ENCODE results near the gene LGALS1. TPM values are rescaled to one million over a fixed set of nuclear protein-coding genes. Genes with fewer than 3 reads are reported as not detected.
"Not testable (repeated sequence)": the region's sequence is repeated elsewhere in the genome, so short reads cannot be mapped to it uniquely, and the experiment has no call there.

LGALS1 gene
- total RNA-seq, 1 donor from 2014 or later = 892 TPM

- no peak overlapping the region for H3K27ac Mint-ChIP-seq
- DNase-seq (ENCODE audit: low spot score) = no peak
- no peaks in the 10 kb centered on the region for H3K27me3 Mint-ChIP-seq (ENCODE audit: low read depth)
- no peak overlapping the region for H3K4me3 Mint-ChIP-seq (ENCODE audit: low read depth)
- peaks cover 2% of the 10 kb centered on the region for H3K36me3 Mint-ChIP-seq (ENCODE audit: low read depth)
- H3K9me3 Mint-ChIP-seq = no peaks in the 10 kb centered on the region
- intact Hi-C loops (cut with micrococcal nuclease) = no loop called here
- H3K4me1 Mint-ChIP-seq (ENCODE audit: low read depth) = no peaks in the 10 kb centered on the region
These were observed 34.0 kb downstream of the LGALS1 start for GRCh38 chr22:37709445-37709765.

- intact Hi-C loops (cut with micrococcal nuclease) = no loop called here
- no peaks in the 10 kb centered on the region for H3K4me1 Mint-ChIP-seq (ENCODE audit: low read depth)
- no peaks in the 10 kb centered on the region for H3K36me3 Mint-ChIP-seq (ENCODE audit: low read depth)
- no peaks in the 10 kb centered on the region for H3K27me3 Mint-ChIP-seq (ENCODE audit: low read depth)
- H3K4me3 Mint-ChIP-seq (ENCODE audit: low read depth) = no peak overlapping the region
- H3K27ac Mint-ChIP-seq = no peak overlapping the region
- DNase-seq (ENCODE audit: low spot score) = no peak
- H3K9me3 Mint-ChIP-seq = no peaks in the 10 kb centered on the region
These were observed 35.2 kb downstream of the LGALS1 start for GRCh38 chr22:37710675-37711074.

DNA sequence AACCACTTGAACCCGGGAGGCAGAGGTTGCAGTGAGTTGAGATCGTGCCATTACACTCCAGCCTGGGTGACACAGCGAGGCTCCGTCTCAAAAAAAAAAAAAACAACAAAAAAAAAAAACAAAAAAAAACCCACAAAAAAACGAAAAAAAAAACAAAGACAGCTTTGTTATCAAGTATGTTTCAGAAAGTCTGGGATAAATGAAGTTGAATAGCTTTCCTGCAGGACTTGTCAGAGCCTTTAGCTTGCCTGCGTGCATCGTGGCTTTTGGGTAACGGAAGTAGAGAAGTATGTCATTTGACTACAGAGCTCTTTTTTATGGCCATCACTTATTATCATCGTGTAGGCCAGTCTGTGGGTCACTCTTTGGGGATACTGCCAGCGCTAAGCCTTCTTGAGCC is 36.1 kb downstream of the LGALS1 start:
- Mint-ChIP-seq H3K4me1 (ENCODE audit: low read depth) (no peaks in the 10 kb centered on the region), H3K9me3 (no peaks in the 10 kb centered on the region), H3K27ac (no peak overlapping the region), H3K4me3 (ENCODE audit: low read depth) (no peak overlapping the region), H3K27me3 (ENCODE audit: low read depth) (no peaks in the 10 kb centered on the region), H3K36me3 (ENCODE audit: low read depth) (no peaks in the 10 kb centered on the region)
- intact Hi-C loops (cut with micrococcal nuclease) = no loop called here
- DNase-seq (ENCODE audit: low spot score) = no peak

DNA sequence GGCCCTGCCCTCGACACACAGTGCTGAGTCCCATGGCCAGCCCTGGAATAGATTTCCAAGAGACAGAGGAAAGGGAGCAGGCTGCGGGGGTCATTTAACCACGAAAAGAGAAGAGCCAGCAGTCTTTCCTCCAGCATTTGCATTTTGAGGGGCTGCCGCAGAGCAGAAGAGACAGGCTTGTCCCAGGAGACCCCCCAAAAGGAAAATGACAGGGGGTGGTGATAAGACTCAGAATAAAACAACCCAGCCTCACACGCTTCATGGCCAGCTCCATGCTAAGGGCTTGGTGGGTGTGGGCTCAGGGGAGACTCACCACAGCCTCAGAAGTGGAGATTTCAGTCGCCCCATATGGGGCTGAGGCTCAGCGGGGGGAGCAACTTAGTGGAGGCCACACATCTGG is 38.3 kb downstream of the LGALS1 start:
- Mint-ChIP-seq H3K9me3 (no peaks in the 10 kb centered on the region), H3K27me3 (ENCODE audit: low read depth) (no peaks in the 10 kb centered on the region), H3K27ac (no peak overlapping the region), H3K4me3 (ENCODE audit: low read depth) (no peak overlapping the region), H3K36me3 (ENCODE audit: low read depth) (no peaks in the 10 kb centered on the region), H3K4me1 (ENCODE audit: low read depth) (peaks cover 2% of the 10 kb centered on the region)
- DNase-seq (ENCODE audit: low spot score) = no peak
- intact Hi-C loops (cut with micrococcal nuclease) = no loop called here

GRCh38 chr22:37714634-37715033 is 39.2 kb downstream of the LGALS1 start:
- H3K36me3 Mint-ChIP-seq (ENCODE audit: low read depth) = no peaks in the 10 kb centered on the region
- no peak overlapping the region for H3K27ac Mint-ChIP-seq
- peaks cover 3% of the 10 kb centered on the region for H3K4me1 Mint-ChIP-seq (ENCODE audit: low read depth)
- DNase-seq (ENCODE audit: low spot score) = no peak
- intact Hi-C loops (cut with micrococcal nuclease) = no loop called here
- no peaks in the 10 kb centered on the region for H3K9me3 Mint-ChIP-seq
- H3K4me3 Mint-ChIP-seq (ENCODE audit: low read depth) = no peak overlapping the region
- H3K27me3 Mint-ChIP-seq (ENCODE audit: low read depth) = no peaks in the 10 kb centered on the region

DNA sequence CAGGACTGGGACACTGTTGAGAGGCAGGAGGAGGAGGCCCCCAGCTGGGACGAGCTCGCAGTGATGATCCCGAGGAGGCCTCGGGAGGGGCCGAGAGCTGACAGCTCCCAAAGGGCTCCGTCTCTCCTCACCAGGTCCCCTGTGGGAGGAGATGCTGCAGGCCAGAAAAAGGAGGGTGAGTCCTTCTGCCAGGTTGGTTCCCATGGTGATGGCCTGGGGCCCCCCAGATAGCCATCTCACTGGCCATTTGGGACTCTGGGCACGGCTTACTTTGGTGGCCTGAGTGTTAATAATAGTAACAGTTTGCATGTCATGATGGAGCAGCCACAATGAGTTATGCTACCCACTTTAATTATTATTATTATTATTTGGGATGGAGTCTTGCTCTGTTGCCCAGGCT is 40.3 kb downstream of the LGALS1 start:
- H3K4me1 Mint-ChIP-seq (ENCODE audit: low read depth) = peaks cover 5% of the 10 kb centered on the region
- intact Hi-C loops (cut with micrococcal nuclease) = no loop called here
- H3K27me3 Mint-ChIP-seq (ENCODE audit: low read depth) = no peaks in the 10 kb centered on the region
- H3K27ac Mint-ChIP-seq = no peak overlapping the region
- H3K36me3 Mint-ChIP-seq (ENCODE audit: low read depth) = no peaks in the 10 kb centered on the region
- DNase-seq (ENCODE audit: low spot score) = no peak
- no peaks in the 10 kb centered on the region for H3K9me3 Mint-ChIP-seq
- no peak overlapping the region for H3K4me3 Mint-ChIP-seq (ENCODE audit: low read depth)

GRCh38 chr22:37716708-37717107 is 41.3 kb downstream of the LGALS1 start:
- Mint-ChIP-seq H3K27me3 (ENCODE audit: low read depth) (no peaks in the 10 kb centered on the region), H3K9me3 (no peaks in the 10 kb centered on the region)
- intact Hi-C loops (cut with micrococcal nuclease) = no loop called here

GRCh38 chr22:37717235-37717634 is 41.8 kb downstream of the LGALS1 start:
- H3K4me3 Mint-ChIP-seq (ENCODE audit: low read depth); H3K27ac Mint-ChIP-seq; H3K9me3 Mint-ChIP-seq; DNase-seq (ENCODE audit: low spot score); H3K4me1 Mint-ChIP-seq (ENCODE audit: low read depth); H3K36me3 Mint-ChIP-seq (ENCODE audit: low read depth); intact Hi-C loops (cut with micrococcal nuclease); H3K27me3 Mint-ChIP-seq (ENCODE audit: low read depth): not testable (repeated sequence)

More at GRCh38 chr22:37716708-37717107, 41.3 kb downstream of the LGALS1 start:
- H3K27ac Mint-ChIP-seq = no peak overlapping the region
- H3K4me1 Mint-ChIP-seq (ENCODE audit: low read depth) = peaks cover 5% of the 10 kb centered on the region
- no peak overlapping the region for H3K4me3 Mint-ChIP-seq (ENCODE audit: low read depth)
- H3K36me3 Mint-ChIP-seq (ENCODE audit: low read depth) = no peaks in the 10 kb centered on the region
- DNase-seq (ENCODE audit: low spot score) = no peak

DNA sequence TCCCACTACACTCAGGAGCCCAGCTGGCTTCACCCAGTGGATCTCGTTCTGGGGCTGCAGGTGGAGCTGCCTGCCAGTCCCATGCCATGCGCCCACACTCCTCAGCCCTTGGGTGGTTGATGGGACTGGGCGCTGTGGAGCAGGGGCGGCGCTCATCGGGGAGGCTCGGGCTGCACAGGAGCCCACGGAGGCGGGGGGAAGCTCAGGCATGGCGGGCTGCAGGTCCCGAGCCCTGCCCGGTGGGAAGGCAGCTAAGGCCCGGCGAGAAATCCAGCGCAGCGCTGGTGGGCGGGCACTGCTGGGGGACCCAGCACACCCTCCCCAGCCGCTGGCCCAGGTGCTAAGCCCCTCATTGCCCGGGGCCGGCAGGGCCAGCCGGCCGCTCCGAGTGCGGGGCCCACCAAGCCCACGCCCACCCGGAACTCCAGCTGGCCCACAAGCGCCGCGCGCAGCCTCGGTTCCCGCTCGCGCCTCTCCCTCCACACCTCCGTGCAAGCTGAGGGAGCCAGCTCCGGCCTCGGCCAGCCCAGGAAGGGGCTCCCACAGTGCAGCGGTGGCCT is 42.4 kb downstream of the LGALS1 start:
- H3K27ac Mint-ChIP-seq; H3K9me3 Mint-ChIP-seq; intact Hi-C loops (cut with micrococcal nuclease); H3K36me3 Mint-ChIP-seq (ENCODE audit: low read depth); H3K4me3 Mint-ChIP-seq (ENCODE audit: low read depth); H3K4me1 Mint-ChIP-seq (ENCODE audit: low read depth); H3K27me3 Mint-ChIP-seq (ENCODE audit: low read depth); DNase-seq (ENCODE audit: low spot score): not testable (repeated sequence)

GRCh38 chr22:37725551-37726240 is 50.3 kb downstream of the LGALS1 start:
- H3K27ac Mint-ChIP-seq = no peak overlapping the region
- H3K4me1 Mint-ChIP-seq (ENCODE audit: low read depth) = peaks cover 2% of the 10 kb centered on the region
- no peaks in the 10 kb centered on the region for H3K36me3 Mint-ChIP-seq (ENCODE audit: low read depth)
- no peak overlapping the region for H3K4me3 Mint-ChIP-seq (ENCODE audit: low read depth)
- no peaks in the 10 kb centered on the region for H3K27me3 Mint-ChIP-seq (ENCODE audit: low read depth)
- H3K9me3 Mint-ChIP-seq = no peaks in the 10 kb centered on the region
- DNase-seq (ENCODE audit: low spot score) = no peak
- intact Hi-C loops (cut with micrococcal nuclease) = no loop called here

GRCh38 chr22:37726241-37726887 is 50.9 kb downstream of the LGALS1 start:
- intact Hi-C loops (cut with micrococcal nuclease) = no loop called here
- Mint-ChIP-seq H3K4me1 (ENCODE audit: low read depth) (peaks cover 2% of the 10 kb centered on the region), H3K27me3 (ENCODE audit: low read depth) (no peaks in the 10 kb centered on the region), H3K4me3 (ENCODE audit: low read depth) (no peak overlapping the region), H3K36me3 (ENCODE audit: low read depth) (no peaks in the 10 kb centered on the region), H3K9me3 (no peaks in the 10 kb centered on the region), H3K27ac (no peak overlapping the region)
- DNase-seq (ENCODE audit: low spot score) = no peak

GRCh38 chr22:37728620-37729019 is 53.2 kb downstream of the LGALS1 start:
- Mint-ChIP-seq H3K4me1 (ENCODE audit: low read depth) (peaks cover 2% of the 10 kb centered on the region), H3K27ac (no peak overlapping the region), H3K4me3 (ENCODE audit: low read depth) (no peak overlapping the region), H3K36me3 (ENCODE audit: low read depth) (no peaks in the 10 kb centered on the region), H3K9me3 (no peaks in the 10 kb centered on the region), H3K27me3 (ENCODE audit: low read depth) (no peaks in the 10 kb centered on the region)
- intact Hi-C loops (cut with micrococcal nuclease) = no loop called here
- DNase-seq (ENCODE audit: low spot score) = no peak
